ENCODE data around the gene MYO1A. TPM values are rescaled to one million over a fixed set of nuclear protein-coding genes. Genes with fewer than 3 reads are reported as not detected.

MYO1A gene
- total and polyA plus RNA-seq, 2 of the 13 experiments (the other 11 are each of a cell fraction or from before 2014, with no cell fraction given): 5.3 to 6.0 TPM

GRCh38 chr12:57018353-57018752 lies 31.6 kb downstream of the MYO1A start (continued):
- TF ChIP-seq SP5 (CRISPR knock-in tag; IDR thresholded peaks at IDR 0.05; ENCODE audit: borderline replicate concordance, low read depth): peak; percentile 51; the same call in 1 of the 2 replicates

DNA sequence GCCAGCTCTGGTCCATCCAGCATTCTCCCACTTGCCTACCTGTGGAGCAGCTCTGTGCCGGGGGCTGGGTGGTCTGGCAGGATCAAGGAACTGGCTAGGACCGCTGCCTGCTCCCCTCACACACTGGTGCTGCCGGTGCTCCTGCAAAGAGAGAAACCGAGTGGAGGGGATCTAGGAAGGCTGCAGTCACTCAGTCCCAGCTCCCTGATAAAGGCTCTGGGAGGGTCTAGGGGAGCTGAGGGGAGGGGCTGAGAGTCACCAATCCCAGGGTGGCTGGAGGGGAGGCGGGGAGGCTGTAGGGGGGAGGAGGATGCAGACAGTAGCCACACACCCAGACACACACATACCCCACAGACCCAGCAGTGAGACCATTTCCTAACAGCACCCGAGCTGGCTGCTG lies 33.6 kb downstream of the MYO1A start, which contains the start of gene TAC3:
TSS of gene TAC3 (minus strand) at position 182 of the 400 bp plus-strand sequence. CDS start 732 bp downstream, outside the sequence.
- intact Hi-C loops (cut with micrococcal nuclease; ENCODE audit: unreplicated experiment): no loop called here
- BruUV-seq (replicated peaks): no TSS peak
- FAIRE-seq (no peak), ATAC-seq (peak; percentile 55), DNase-seq (ENCODE audit: low spot score) (no peak)
- TF ChIP-seq ZBTB7A (CRISPR knock-in tag; IDR thresholded peaks at IDR 0.05): no peak
- 0 out of 2 replicates have a peak, but pooled peaks have one; percentile 35 for TF ChIP-seq ZNF292 (CRISPR knock-in tag; IDR thresholded peaks at IDR 0.05; ENCODE audit: borderline replicate concordance, low read depth)
- Histone ChIP-seq H3K9me3 (ENCODE audit: low read length) (no peaks in the 10 kb centered on the region), H3K4me3 (replicated peaks in 1 of 3; ENCODE audit: insufficient read depth in 1 of 3, low read depth in 2 of 3, low read length in 3 of 3) (no peak within 1 kb of the TSS), H3K36me3 (replicated peaks in 1 of 2; ENCODE audit: control insufficient read depth in 1 of 2, insufficient read depth in 2 of 2, low read length in 2 of 2) (no peaks in the 10 kb centered on the region), H3K4me1 (ENCODE audit: insufficient read depth, low read length) (peaks cover 31% of the 10 kb centered on the region), H3K9ac (ENCODE audit: insufficient read depth, low read depth, low read length) (no peak within 1 kb of the TSS), H4K20me1 (ENCODE audit: insufficient read depth, low read length) (no peaks in the 10 kb centered on the region), H3K79me2 (ENCODE audit: insufficient read depth, low read length) (no peaks in the 10 kb centered on the region), H3K27me3 (ENCODE audit: control insufficient read depth in 1 of 2, insufficient read depth in 2 of 2, low read length in 2 of 2) (peaks cover 3 to 44% of the 10 kb centered on the region in 2 experiments; a peak in 4 of 5 replicates), H3K4me2 (ENCODE audit: low read depth, low read length) (peak within 1 kb of the TSS; percentile 27; the same call in 1 of the 2 replicates), H2AFZ (ENCODE audit: low read length) (no peak within 1 kb of the TSS), H3K27ac (ENCODE audit: extremely low read length, insufficient read depth, low read length) (no peak within 1 kb of the TSS)
- WGBS (ENCODE audit: low lambda C conversion rate): 10% methylated on average over 2 of the region's 6 CpGs
- ChIA-PET POLR2A (interaction anchor here (0.7 to 3.0 kb wide), 6 partner anchors 9 to 113 kb away, joined by 3 to 23 read pairs (median 4); partner anchors contain the start of genes MYO1A and STAT6), CTCF (ENCODE audit: low intra/inter-chr PET ratio, low total read pairs) (no interaction called here)
- in situ Hi-C loops (cut with HindIII; ENCODE audit: extremely low pct_ligation_motif_present, low pct_unique_long_range_greater_than_20kb): no loop called here

DNA sequence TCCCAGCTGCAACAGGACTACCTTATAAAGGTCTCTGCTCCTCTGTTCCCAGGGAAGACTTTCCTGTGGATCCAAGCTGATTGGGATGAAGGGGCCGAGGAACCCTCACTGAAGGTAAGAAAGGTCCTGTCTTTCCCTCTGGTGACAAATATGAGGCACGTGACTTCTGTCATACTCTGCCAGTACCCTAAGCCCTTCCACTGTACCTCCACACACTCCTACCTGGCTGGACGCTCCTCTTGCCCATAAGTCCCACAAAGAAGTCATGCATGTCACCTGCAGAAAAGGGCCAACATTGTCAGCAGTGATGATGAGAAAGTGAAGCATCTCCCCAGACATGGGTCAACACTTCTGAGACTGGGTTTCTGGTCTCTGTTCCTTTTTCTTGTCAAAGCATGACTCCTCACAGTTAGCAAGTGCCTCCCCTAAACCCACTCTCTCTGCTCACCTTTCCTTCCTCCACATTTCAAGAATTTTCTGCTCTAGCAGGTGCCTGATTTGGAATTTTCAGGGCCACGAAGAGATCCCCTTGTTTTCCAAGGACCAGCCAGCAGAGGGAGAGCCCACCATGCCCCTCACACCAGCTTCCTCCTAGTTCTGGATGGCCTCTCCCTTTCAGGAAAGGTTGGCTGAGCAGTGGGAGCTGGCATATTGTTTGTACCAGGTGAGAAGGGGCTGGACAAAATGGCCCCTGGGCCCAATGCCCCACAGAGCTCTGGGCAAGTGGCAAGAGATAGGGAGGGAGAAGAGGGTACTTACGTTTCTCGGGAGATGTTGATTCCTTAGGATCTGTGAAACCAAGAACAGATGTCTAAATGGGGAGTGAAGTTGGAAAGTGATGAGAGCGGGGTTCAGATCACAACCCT lies 37.1 kb downstream of the MYO1A start:
- H3K27me3 ChIP-seq (ENCODE audit: control insufficient read depth in 1 of 2, insufficient read depth in 2 of 2, low read length in 2 of 2): peaks cover 3 to 44% of the 10 kb centered on the region in 2 experiments; a peak in 3 of 5 replicates
- no peak overlapping the region for H3K4me2 ChIP-seq (ENCODE audit: low read depth, low read length)
- no peak overlapping the region for H3K4me3 ChIP-seq (replicated peaks in 1 of 3; ENCODE audit: insufficient read depth in 1 of 3, low read depth in 2 of 3, low read length in 3 of 3)
- CTCF ChIA-PET (ENCODE audit: low intra/inter-chr PET ratio, low total read pairs): no interaction called here
- no TSS peak for BruUV-seq (replicated peaks)
- peaks cover 31% of the 10 kb centered on the region for H3K4me1 ChIP-seq (ENCODE audit: insufficient read depth, low read length)
- H3K9ac ChIP-seq (ENCODE audit: insufficient read depth, low read depth, low read length): no peak overlapping the region
- H3K79me2 ChIP-seq (ENCODE audit: insufficient read depth, low read length): no peaks in the 10 kb centered on the region
- intact Hi-C loops (cut with micrococcal nuclease; ENCODE audit: unreplicated experiment): no loop called here
- no peak overlapping the region for H3K27ac ChIP-seq (ENCODE audit: extremely low read length, insufficient read depth, low read length)
- peak; percentile 38 for TF ChIP-seq STAG1 (CRISPR knock-in tag; IDR thresholded peaks at IDR 0.05)
- TF ChIP-seq ZNF263 (CRISPR knock-in tag; IDR thresholded peaks at IDR 0.05): no peak
- TF ChIP-seq NFKBIZ (CRISPR knock-in tag; IDR thresholded peaks at IDR 0.05): no peak
- in situ Hi-C loops (cut with HindIII; ENCODE audit: extremely low pct_ligation_motif_present, low pct_unique_long_range_greater_than_20kb): no loop called here
- ATAC-seq: 0 out of 3 replicates have a peak, but pooled peaks have one; percentile 10
- no peak for DNase-seq (ENCODE audit: low spot score)
- FAIRE-seq: no peak
- H4K20me1 ChIP-seq (ENCODE audit: insufficient read depth, low read length): no peaks in the 10 kb centered on the region
- H2AFZ ChIP-seq (ENCODE audit: low read length): no peak overlapping the region
- 33% methylated on average over 7 of the region's 7 CpGs for WGBS (ENCODE audit: low lambda C conversion rate)
- POLR2A ChIA-PET: interaction anchor here (1.1 kb wide), 1 partner anchor 99 kb away, joined by 3 read pairs; no protein-coding TSS in a partner anchor
- H3K36me3 ChIP-seq (replicated peaks in 1 of 2; ENCODE audit: control insufficient read depth in 1 of 2, insufficient read depth in 2 of 2, low read length in 2 of 2): no peaks in the 10 kb centered on the region
- H3K9me3 ChIP-seq (ENCODE audit: low read length): no peaks in the 10 kb centered on the region

Data from HepG2 (cell line).